Fibroblast of peridontal ligament (primary cell): ENCODE measurements around the gene EML3.
"Not testable (repeated sequence)": the region's sequence is repeated elsewhere in the genome, so short reads cannot be mapped to it uniquely, and the experiment has no call there.

ENCODE experiments used
- DNase-seq: peaks from one replicate; pipeline ENCODE4 v3.0.0-alpha.2; 2010; ENCODE audit errors: extremely low read depth

EML3 gene

DNA sequence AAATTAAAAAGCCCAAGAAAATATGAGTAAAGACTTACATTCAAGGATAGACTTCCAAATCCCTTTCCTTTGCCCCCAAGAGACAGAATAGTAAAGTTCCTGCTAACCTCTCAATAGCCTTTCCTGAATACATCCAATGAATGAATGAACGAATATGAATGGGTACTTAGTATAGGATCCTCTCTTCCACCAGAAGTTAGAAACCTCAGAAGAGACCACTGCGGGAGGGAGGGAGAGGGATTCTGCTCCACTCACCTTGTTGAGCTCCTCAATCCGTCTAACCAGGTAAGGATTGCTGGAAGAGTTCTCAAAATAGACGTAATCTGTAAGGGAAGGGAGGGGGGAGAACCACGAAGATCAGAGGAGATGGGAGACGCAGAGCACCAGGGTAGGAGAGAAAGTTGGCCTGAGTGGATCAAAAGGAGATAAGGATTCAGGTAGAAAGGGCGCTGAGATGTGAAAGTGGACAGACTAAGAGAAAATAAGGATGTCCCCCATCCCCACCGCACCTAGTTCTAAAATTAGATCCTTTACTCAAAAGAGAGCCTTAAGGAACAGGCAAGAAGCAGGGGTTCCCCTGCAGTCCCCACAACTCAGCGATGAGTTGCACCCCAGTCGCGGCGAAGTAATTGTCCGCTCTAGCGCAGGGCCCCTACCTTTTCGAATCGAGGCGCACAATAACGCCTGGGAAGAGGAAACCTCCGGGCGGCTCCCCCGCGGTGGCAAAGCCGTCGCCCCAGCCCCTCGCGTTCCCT, 12.0 kb downstream of the EML3 start:
- no peak for DNase-seq

DNA sequence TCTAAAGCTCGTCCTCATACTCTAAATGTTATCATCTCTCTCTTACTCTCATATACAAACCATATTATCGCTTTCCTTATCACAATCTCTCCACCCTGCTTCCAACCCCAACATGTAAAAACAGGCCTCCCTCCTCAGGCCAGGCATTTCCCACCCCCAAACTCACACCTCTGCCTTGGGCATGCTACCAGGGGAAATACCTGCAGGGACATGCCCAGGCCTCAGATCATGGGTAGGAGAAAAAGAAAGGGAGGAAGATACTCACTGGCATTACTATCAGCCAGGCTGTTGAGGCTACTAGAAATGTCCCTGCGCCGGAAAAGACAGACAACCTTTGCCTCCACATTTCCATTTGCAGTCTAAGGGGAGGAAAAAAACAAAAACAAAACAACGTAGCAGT, 12.7 kb downstream of the EML3 start:
- DNase-seq, result no peak

DNA sequence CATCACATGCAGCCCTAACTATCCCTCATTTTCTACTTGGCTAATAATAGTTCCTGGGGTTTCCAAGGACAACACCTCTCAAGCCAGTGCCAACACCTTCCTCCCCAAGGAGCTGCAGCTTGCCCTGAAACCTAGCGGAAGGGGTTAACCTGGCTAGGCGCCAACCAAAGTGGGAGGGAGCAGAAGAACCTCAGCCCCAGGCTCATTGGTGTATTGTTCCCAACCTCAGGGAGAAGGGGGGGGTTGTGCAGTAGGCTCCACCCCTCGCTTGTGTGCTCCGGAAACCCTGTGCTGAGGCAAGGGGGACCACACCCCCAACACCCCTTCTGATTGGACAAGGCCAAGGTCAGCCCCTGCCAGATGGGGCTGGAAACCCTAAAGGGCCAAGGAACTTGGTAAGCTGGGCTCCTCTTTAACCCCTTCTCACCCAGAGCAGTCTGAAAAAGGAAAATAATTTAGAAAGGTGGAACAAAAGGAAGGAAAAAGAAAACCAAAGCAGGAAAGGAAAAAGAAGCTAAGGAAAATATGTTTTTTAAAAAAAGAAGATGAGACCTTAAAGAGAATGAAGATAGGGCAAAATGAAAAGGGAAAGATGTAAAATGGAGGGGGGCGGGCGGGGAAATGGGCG, 13.4 kb downstream of the EML3 start:
- DNase-seq, result peak; percentile 98

DNA sequence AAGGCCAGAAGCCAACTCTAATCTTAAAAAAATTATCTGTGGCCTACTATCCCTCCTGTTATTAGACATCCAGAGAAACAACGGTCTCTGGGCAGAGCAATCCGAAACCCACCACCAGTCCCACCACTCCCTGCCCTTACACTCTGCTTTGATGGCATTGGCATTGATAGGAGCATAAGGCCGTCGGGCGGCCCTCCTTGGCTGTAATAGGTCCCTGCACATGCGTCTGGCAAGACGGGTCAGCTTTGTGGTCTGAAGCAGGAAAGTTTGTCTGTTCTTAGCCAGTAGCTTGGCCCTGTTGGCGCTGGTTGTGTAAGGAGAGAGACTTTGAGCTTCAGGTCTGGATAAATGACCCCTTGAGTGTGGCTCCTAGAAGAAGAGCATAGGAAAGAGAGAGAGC, 17.5 kb downstream of the EML3 start:
- DNase-seq, result no peak

DNA sequence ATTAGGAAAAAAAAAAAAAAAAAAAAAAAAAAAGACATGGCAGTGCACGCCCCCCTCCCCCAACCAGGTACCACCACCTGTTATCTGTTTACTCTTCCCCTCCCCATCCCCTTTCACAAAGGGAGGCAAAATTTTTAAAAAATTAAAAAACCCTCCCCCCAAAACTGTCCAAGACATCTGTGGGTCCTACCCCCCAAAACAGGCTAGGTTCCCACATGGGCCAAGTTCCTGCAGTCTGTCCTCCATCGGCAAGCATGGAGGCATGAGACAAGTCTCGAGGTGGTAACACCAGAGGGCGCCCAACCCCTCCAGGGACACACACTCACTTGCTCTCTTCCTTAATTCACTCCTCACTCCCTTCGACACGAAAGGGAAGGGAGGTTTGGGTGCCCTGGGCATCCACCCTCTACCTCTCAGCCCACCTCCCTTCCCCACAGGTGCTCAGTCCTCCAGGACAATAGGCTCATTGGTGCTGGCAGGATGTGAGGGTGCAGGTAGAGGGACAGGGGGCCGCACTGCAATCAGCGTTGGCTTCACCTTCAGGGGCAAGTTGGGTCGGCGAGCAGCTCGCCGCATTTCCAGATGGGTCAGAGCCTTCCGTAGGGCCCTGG, 19.0 kb downstream of the EML3 start:
- DNase-seq, result peak; percentile 64

DNA sequence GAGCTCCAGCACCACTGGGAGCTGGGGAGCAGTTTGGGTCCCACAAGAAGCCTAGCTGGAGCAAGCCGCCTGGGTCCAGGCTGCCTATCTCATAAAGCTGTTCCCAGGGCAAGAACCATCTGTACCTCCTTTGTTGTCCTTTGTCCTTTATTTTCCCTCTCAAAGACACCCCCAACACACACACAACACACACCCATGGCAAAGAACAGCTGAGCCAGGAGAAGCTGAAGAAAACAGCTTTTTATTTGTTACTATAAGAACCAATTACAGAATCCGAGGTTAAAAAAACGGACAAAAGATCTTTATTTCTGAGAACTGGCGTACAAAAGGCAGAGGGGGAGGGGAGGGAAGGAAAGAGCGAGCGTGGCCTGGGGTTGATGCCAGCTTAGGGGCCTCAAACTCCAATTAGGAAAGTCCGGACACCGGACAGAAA, 19.6 kb downstream of the EML3 start:
- DNase-seq, result no peak

DNA sequence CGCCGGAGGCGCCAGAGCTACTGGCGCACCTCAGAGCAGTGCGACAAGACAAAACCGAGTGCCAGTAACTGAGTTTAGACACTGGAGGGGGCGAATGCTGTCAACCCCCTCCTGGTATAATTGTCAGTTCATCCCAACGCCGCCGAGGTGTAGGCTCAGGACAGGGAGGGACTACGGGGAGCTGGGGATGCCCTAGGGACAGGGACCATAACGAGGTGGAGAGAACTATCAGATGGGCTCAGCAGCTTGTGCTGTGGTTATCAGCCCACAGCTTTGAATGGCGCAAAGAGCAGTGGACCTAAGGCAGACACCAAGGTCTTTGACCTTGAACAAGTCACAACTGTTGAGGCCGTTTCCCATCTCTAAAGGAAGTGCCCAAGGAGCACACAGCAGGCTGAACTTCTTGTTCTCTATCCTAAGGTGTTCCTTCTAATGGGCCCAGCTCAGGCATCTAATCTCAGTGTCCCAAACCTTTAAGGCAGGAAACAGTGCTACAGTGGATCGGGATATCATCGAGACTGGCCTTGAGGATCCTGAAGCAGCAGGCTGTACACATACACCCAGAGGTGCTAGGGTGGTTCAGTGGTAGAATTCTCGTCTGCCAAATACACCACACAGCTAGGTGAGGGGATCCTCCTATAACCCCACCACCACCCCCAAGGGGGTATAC, 20.3 kb downstream of the EML3 start:
- DNase-seq, result no peak

DNA sequence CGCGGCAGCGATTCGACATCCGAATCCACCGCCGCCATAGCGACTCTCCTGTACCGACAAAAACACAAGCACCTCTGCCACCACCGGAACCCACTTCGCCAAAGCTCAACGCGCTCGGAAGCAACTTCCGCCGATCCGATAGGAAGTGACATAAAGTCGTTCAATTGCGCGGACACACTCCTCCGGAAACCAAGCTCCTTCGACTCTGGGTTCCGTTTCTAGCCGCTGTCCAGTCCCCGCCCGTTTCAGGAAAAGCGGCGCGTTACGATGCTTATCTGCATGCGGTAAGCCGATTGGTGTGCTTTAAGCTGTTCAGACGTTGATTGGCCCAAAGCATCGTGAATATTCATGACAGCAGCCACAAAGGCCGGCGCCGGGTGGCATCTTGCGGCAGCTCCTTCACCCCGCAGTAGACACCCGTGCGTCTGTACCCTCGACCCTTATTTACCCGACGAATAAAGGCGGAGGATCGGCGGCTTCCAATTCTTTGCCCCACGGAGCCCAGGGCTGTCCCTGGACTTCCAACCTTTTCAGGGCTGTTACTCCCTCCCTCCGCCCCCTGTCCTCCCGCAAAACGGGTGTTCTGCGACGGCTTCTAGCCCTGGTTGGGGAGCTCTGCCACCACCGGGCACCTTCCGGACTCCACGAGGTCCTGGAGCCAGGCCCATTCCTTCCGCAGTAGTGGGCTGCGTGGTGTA, 21.0 kb downstream of the EML3 start, which contains the start of gene TUT1:
TUT1 (minus strand) TSS at position 76 of the 698 bp plus-strand sequence; CDS start at position 38, 38 bp downstream.
- peak; percentile 99 for DNase-seq

DNA sequence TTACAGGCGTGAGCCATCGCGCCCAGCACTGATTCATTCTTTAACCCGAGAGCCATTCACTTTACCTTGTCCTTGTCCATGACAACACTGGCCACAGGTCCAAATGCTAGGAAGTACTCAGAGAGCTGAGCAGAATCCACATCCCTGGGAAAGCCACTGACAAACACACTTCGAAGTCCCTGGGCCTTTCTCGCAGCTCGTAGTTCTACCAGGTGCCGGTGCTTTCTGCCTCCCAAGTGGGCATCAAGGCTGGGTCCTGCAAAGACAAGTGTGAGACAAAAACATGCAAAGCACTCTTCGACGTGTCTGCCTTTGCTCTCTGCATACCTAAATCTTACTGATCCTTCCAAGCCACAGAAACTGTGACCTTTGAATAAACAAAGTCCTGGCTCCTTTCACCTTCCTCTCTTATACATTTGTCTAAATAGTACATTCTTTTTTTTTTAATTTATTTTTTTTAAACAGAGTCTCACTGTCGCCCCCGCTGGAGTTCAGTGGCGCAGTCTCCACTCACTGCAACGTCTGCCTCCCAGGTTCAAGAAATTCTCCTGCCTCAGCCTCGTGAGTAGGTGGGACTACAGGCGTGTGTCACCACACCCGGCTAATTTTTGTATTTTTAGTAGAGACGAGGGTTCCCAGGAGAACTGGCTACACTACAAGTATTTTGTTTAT, 23.5 kb downstream of the EML3 start:
- no peak for DNase-seq

DNA sequence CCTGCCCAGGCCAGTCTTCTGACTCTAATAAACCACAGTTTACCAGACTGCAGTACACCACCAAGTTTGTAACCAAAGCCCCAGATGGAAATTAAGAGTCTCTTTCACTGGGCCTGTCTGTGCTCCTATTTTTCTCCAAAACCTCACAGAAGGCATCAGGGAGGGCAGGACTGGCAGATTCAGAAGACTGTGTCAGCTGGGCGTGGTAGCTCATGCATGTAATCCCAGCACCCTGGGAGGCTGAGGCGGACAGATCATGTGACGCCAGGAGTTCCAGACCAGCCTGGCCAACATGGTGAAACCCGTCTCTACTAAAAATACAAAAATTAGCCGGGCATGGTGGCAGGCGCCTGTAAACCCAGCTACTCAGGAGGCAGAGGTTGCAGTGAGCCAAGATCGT, 27.2 kb downstream of the EML3 start:
- not testable (repeated sequence) for DNase-seq

DNA sequence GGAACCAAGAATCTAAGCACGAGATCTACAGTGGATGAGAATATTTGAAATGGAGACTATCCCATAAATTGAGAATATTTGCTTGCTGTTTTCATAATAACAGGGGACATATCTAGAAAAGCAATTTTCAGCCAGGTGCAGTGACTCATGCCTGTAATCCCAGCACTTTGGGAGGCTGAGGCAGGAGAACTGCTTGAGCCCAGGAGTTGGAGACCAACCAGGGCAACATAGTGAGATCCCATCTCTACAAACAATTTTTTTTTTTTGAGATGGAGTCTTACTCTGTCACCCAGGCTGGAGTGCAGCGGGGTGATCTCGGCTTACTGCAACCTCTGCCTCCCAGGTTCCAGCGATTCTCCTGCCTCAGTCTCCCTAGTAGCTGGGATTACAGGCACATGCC, 30.8 kb downstream of the EML3 start:
- not testable (repeated sequence) for DNase-seq

DNA sequence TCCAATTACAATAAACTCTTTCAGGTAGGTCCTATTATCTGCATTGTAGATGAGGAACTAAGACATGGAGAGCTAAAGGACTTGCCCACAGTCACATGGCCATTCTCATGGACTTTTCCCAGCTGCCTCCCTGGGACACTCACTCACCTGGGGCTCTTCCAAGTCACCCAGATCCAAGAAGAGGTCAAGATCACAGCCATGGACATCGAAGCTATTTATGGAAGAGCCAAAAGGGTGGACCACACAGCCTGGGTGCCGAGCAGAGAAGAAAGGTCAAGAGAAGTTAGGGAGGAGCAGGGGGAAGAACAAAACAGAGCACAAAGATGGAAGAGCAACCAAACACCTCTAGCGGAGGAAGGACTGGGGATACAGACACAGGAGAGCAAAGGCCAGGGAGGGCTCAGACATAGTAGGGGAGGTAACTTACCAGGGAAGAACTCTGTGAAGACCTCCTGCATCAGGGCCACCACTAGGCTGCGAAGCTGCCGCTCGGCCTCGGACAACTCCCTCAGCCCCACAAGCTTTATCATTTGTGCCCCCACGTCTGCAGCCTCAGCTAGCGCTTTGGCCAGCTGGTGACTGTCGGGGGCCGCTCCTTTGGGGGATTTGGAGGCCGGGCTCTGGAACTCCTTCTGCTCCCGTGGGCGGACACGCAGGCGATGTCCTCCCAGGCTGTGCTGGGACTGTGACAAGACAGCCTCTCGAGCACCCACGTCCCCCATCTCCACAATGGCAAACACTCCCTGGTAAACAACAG, 31.4 kb downstream of the EML3 start:
- no peak for DNase-seq

DNA sequence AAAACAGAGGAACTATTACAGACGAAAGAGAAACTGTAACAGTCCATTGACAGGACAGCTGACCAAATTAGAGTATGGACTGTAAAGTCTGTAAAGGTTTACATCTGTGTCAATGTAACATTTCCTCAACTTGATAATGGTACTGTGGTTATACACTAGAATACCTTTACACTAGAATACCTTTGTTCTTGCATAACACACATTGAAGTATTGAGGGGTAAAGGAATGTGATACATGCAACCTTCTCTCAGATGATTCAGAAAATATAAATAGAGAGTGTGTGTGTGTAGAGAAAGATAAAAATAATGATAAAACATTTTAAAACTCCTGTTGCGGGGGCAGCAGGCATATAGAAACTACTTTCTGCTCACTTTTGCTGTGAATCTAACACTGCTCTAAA, 33.3 kb downstream of the EML3 start:
- no peak for DNase-seq

DNA sequence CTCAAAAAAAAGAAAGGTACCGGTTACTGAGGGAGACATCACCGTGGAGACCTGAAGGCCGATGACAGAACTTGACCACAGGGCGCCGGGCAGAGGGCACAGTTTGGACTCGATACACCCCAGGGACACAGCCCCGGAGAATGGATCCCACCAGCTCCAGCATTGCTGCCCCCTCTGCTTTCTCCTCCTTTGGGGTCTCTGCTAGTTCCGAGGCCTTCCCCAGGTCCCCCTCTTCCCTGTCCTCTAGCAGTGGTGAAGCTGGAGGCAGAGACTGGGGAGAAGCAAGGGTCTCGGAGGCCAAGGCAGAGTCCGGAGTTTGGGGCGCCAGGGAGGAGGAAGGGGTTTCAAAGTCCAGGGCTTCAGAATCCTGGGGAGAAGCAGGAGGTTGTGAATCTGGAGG, 34.0 kb downstream of the EML3 start:
- DNase-seq, result no peak

DNA sequence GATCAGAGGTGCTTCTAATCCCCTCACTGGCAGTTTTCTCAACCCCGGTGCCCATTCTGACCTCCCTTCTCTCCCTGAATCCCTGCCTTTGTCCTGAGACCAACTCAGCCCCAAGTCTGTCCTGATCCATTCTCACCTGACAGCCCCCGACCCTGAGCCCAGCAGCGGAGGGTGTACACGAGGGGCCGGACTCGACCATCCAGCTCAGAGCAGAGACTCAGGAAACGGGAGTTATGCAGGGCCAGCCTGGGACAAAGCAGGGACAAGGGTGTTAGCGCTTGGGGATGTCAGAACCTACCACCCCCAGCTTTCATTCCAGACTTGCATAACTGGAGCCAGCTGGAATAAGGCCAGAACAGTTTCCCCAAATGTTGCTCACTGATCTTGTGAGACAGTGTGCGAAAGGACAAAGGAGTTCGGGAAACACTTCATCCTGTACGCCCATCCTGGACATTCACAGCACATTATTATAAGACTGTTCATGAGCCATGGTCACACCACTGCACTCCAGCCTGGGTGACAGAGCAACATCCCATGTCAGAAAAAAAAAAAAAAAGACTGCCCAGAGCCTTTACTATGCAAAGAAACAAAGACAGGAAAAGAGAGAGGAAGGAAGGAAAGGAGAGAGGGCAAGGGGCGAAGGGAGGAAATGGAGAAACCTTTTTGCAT, 35.4 kb downstream of the EML3 start:
- DNase-seq, result no peak

DNA sequence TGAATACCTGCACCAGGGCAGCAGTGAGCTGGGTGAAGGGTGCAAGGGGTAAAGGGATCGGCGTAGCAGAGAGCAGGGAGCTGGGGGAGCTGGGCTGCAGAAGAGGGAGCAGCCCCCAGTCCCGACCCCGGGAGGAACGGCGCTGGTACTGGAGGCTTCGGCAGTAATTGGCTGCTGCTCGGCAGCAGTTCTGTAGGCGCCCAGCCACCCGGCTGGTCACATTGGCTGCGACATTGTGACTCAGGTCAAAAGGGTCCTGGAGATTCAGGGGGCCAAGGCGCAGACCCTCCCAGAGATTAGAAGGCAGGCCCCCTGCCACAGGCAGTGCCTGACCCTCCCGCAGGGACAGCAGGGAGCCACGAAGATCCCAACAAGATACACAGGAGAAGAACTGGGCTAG, 36.7 kb downstream of the EML3 start:
- DNase-seq, result no peak

DNA sequence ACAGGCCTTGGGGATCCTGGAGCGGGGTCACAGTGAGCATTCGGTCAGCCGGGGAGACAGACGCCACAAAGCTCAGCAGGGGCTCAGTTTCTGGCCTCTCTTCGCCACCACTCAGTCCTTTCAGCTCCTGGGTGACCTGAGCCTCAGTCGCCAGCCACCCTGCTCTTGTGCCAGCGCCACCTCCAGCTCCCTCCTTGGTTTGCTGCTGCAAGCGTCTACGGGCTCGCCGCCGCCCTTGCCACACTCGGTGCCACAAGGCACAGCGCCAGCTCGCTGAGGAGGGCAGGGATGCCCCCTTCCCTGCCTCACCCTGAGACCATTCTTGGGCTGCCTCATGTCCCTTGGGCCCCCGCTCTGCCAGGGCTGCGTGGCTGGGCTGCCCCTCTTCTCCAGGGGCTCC, 37.4 kb downstream of the EML3 start:
- DNase-seq, result no peak

DNA sequence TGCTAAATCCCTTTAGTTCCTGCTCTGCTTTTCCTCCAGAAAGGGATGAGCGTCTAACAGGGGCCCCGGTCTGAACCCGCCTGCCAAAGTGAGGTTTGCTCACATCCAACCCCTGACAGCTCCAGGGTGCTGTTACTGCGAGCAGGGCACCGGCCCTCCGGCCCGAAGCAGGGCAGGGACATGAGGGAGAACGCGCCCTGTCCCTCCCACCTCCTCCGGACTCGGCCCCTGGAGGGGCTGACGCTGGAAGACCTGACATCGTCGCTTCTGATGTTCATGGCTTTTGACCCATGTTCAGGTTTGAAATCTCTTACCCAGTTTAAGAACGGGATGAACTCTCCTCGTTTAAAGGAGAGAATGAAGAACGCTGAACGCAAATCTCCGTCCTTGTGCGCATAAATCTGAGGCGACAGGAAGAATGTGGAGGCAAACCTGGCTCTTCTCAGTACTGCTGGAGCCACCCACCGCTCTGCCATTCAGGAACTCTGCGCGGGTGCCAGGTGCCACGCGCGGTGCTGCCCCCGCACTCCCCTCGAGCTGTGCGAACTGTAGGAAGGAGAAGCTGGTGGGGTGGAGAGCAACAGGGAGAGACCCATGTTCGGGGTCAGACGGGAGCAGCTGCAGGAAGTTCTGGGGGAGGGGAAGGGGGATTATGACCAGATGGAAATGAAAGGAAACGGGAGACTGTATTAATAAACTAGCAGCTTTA, 38.1 kb downstream of the EML3 start:
- peak; percentile 36 for DNase-seq

DNA sequence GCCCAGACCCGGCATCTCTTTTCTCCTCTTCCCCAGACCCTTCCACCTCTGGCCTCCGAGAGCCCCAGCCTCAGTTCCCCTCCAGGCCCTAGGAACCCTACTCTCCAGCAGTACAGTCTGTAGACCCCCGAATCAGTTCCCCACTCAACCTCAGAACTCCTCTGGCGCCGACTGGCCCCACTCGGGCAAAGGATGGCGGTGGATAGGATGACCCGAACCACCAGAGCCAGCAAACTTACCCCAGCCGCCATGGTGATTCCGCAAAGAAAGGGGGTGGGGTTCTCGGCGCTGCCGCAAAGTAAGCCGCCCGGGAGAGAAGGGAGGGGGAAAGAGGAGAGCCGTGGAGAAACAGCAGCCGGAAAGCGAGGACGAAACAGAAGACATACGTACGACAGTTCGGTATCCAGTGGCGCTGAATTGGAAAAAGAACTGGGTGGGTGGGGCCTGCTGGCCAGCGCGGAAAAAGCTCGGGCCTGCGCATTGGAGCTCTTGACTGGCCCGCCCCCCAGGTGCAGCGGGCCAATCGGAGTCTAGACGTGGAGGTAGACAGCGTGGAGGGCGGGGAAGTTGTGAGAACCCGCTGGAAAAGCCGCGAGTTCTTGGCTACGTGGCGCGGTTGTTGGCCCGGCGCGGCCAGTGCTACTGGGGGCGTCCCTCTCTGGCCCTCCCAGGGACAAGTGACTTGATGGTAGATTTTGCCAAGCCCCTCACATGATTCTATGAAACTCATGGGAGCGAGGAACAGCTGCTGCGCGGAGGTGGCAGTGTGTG, 38.8 kb downstream of the EML3 start, which contains the start of gene EEF1G:
EEF1G (minus strand) TSS at position 300 of the 771 bp plus-strand sequence; CDS start at position 251, 49 bp downstream.
- peak; percentile 100 for DNase-seq
